HG03045 (cell line): Measurements from ENCODE around the gene PFKFB1.

Experiments
- ATAC-seq: cut with Tn5 transposase; IDR thresholded peaks from one replicate; pipeline ENCODE4 v1.9.1; 2021; ENCODE audit warnings: mild to moderate bottlenecking, moderate library complexity; ENCODE audit not compliant: unreplicated experiment

The PFKFB1 gene

GRCh38 chrX:54928876-54929275 lies 65.1 kb downstream of the PFKFB1 start:
- ATAC-seq = no peak

DNA sequence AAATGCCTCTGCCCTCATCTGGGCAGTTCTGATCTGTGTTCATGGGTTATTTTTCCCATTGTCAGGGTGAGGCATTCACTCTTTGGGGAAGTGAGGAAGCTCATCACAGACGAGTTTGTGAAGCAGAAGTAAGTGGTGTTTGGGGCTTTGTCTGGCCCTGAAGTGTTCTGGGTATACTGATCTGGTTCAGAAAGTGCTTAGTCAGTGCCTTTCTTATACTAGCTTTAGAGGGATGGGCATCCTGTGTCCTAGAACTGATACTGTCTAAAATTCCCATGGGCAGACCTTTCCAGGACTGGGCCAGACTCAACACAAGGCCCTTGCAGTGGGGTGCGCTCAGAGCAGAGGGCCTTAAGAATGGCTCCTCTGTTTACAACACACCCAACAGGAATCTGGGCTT lies 67.0 kb downstream of the PFKFB1 start:
- no peak for ATAC-seq

- no peak for ATAC-seq
Measured at GRCh38 chrX:54923376-54923775, 70.6 kb downstream of the PFKFB1 start.

DNA sequence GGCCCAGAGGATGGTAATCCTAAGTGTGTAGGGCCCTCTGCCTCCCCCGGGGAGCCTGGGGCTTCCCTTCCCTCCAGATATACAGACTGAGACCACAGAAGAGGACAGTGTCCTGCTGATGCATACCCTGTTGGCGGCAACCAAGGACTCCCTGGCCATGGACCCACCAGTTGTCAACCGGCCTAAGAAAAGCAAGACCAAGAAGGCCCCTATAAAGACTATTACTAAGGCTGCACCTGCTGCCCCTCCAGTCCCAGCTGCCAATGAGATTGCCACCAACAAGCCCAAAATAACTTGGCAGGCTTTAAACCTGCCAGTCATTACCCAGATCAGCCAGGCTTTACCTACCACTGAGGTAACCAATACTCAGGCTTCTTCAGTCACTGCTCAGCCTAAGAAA lies 71.4 kb downstream of the PFKFB1 start:
- no peak for ATAC-seq

DNA sequence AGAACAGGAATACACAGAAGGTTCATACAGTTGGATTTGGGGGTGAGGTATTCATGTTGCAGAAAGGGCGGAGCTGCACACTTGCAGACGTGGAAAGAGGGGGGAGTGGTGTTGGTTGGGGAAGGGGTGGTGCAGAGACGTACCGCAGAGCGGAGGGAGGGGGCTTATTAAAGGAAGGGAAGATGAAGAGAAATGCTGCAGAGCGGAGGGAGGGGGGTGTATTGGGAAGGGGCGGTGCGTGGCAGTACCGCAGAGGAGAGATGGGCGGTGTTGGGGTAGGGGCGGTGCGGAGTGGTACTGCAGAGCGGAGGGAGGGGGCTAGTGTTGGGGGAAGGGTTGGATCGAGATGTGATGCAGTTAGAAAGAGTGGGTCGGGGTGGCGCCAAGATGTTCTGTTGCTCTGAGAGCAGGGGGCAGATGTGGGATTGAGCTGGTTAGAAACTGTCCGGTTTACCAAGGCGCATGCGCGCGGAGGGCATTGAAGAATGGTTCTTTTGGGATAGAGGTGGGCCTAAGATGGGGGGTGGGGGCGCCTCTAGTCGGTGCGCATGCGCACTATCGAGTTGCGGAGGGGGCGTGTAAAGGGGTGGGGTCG lies 72.5 kb downstream of the PFKFB1 start:
- ATAC-seq = peak; percentile 43

GRCh38 chrX:54920610-54921426 lies 73.2 kb downstream of the PFKFB1 start, which contains the start of gene TRO:
TRO (plus strand) TSS chrX:54920824; CDS start chrX:54922247, 1,423 bp downstream.
- peak; percentile 31 for ATAC-seq

- ATAC-seq = no peak
Measured at GRCh38 chrX:54909941-54910340, 84.0 kb downstream of the PFKFB1 start.

- no peak for ATAC-seq
Measured at GRCh38 chrX:54894159-54894558, 99.8 kb downstream of the PFKFB1 start.

- no peak for ATAC-seq
Measured at GRCh38 chrX:54891573-54891972, 102.4 kb downstream of the PFKFB1 start.

- no peak for ATAC-seq
Measured at GRCh38 chrX:54885740-54886139, 108.2 kb downstream of the PFKFB1 start.
